ENCODE measurements around the gene METTL16. TPM values are rescaled to one million over a fixed set of nuclear protein-coding genes. Genes with fewer than 3 reads are reported as not detected.

The METTL16 gene
- total RNA-seq, 1 donor from 2014 or later = 22.9 TPM

- Mint-ChIP-seq H3K4me1 (ENCODE audit: unreplicated experiment) (peaks cover 18% of the 10 kb centered on the region), H3K27me3 (ENCODE audit: unreplicated experiment) (no peaks in the 10 kb centered on the region), H3K4me3 (ENCODE audit: unreplicated experiment) (no peak overlapping the region), H3K36me3 (ENCODE audit: unreplicated experiment) (peaks cover 8% of the 10 kb centered on the region), H3K27ac (ENCODE audit: unreplicated experiment) (no peak overlapping the region), H3K9me3 (ENCODE audit: unreplicated experiment) (no peaks in the 10 kb centered on the region)
- no peak for DNase-seq (ENCODE audit: extremely low spot score, unreplicated experiment)
- TF ChIP-seq CTCF (IDR thresholded peaks at IDR 0.05) = no peak
Measured at GRCh38 chr17:2380950-2381649, 130.6 kb downstream of the METTL16 start.

- Mint-ChIP-seq H3K36me3 (ENCODE audit: unreplicated experiment) (peaks cover 8% of the 10 kb centered on the region), H3K4me1 (ENCODE audit: unreplicated experiment) (peaks cover 18% of the 10 kb centered on the region), H3K4me3 (ENCODE audit: unreplicated experiment) (no peak overlapping the region), H3K9me3 (ENCODE audit: unreplicated experiment) (no peaks in the 10 kb centered on the region), H3K27me3 (ENCODE audit: unreplicated experiment) (no peaks in the 10 kb centered on the region), H3K27ac (ENCODE audit: unreplicated experiment) (no peak overlapping the region)
- no peak for DNase-seq (ENCODE audit: extremely low spot score, unreplicated experiment)
- TF ChIP-seq CTCF (IDR thresholded peaks at IDR 0.05) = no peak
Measured at GRCh38 chr17:2380226-2380922, 131.3 kb downstream of the METTL16 start.

GRCh38 chr17:2379489-2380225 lies 132.0 kb downstream of the METTL16 start:
- no peak for TF ChIP-seq CTCF (IDR thresholded peaks at IDR 0.05)

GRCh38 chr17:2378905-2379304 lies 132.8 kb downstream of the METTL16 start:
- no peaks in the 10 kb centered on the region for H3K27me3 Mint-ChIP-seq (ENCODE audit: unreplicated experiment)
- H3K36me3 Mint-ChIP-seq (ENCODE audit: unreplicated experiment) = peaks cover 8% of the 10 kb centered on the region
- H3K9me3 Mint-ChIP-seq (ENCODE audit: unreplicated experiment) = no peaks in the 10 kb centered on the region
- TF ChIP-seq CTCF (IDR thresholded peaks at IDR 0.05) = no peak
- no peak for DNase-seq (ENCODE audit: extremely low spot score, unreplicated experiment)
- no peak overlapping the region for H3K4me3 Mint-ChIP-seq (ENCODE audit: unreplicated experiment)
- H3K4me1 Mint-ChIP-seq (ENCODE audit: unreplicated experiment) = peaks cover 17% of the 10 kb centered on the region
- no peak overlapping the region for H3K27ac Mint-ChIP-seq (ENCODE audit: unreplicated experiment)

More at GRCh38 chr17:2379489-2380225, 132.0 kb downstream of the METTL16 start:
- Mint-ChIP-seq H3K27me3 (ENCODE audit: unreplicated experiment) (no peaks in the 10 kb centered on the region), H3K27ac (ENCODE audit: unreplicated experiment) (no peak overlapping the region), H3K9me3 (ENCODE audit: unreplicated experiment) (no peaks in the 10 kb centered on the region), H3K4me3 (ENCODE audit: unreplicated experiment) (no peak overlapping the region), H3K36me3 (ENCODE audit: unreplicated experiment) (peaks cover 8% of the 10 kb centered on the region), H3K4me1 (ENCODE audit: unreplicated experiment) (peaks cover 19% of the 10 kb centered on the region)
- DNase-seq (ENCODE audit: extremely low spot score, unreplicated experiment) = no peak

- H3K9me3 Mint-ChIP-seq (ENCODE audit: unreplicated experiment) = no peaks in the 10 kb centered on the region
- DNase-seq (ENCODE audit: extremely low spot score, unreplicated experiment) = no peak
- no peaks in the 10 kb centered on the region for H3K27me3 Mint-ChIP-seq (ENCODE audit: unreplicated experiment)
- H3K36me3 Mint-ChIP-seq (ENCODE audit: unreplicated experiment) = peaks cover 10% of the 10 kb centered on the region
- H3K4me1 Mint-ChIP-seq (ENCODE audit: unreplicated experiment) = peaks cover 8% of the 10 kb centered on the region
- no peak overlapping the region for H3K4me3 Mint-ChIP-seq (ENCODE audit: unreplicated experiment)
- H3K27ac Mint-ChIP-seq (ENCODE audit: unreplicated experiment) = no peak overlapping the region
- no peak for TF ChIP-seq CTCF (IDR thresholded peaks at IDR 0.05)
Measured at GRCh38 chr17:2377659-2378058, 134.0 kb downstream of the METTL16 start.
